IMR-90 (cell line): ENCODE data around the gene IGFBP1. TPM values are rescaled to one million over a fixed set of nuclear protein-coding genes. Genes with fewer than 3 reads are reported as not detected.

Experiments
- ATAC-seq: fragments of 200-7000 bp; cut with Tn5 transposase; 2 replicates; pipeline ENCODE4 v1.9.1; 2020; ENCODE audit warnings: low read depth, mild to moderate bottlenecking, moderate library complexity
- BruUV-seq: library from RNA; stranded (reverse); fragments of 400-500 nt; replicated peaks from 2 replicates; lab custom pipeline; 2021; lab: Mats Ljungman, UMichigan
- CTCF ChIA-PET: fragments of 300-600 bp; formaldehyde crosslinking; extraction: SDS; loops from one replicate; lab custom pipeline; 2021; ENCODE audit warnings: antibody characterized with exemption; lab: Yijun Ruan, JAX
- POLR2A ChIA-PET: fragments of 300-600 bp; sonication (Branson Sonifier 250); formaldehyde crosslinking; loops from one replicate; lab custom pipeline; 2022; ENCODE audit warnings: antibody characterized with exemption; ENCODE audit not compliant: unreplicated experiment; lab: Charles Lee
- DNase-seq: peaks from one replicate; pipeline ENCODE4 v3.0.0; 2013
- H2AFZ ChIP-seq: replicated peaks from 2 replicates; pipeline ENCODE3; 2013; ENCODE audit warnings: low read length, mild to moderate bottlenecking; ENCODE audit not compliant: poor library complexity
- H2AK5ac ChIP-seq: 2 replicates; pipeline ENCODE4 v1.6.1; 2013; ENCODE audit warnings: low read depth, low read length, inconsistent platforms
- H2AK9ac ChIP-seq: replicated peaks from 2 replicates; pipeline ENCODE3; 2013; ENCODE audit warnings: mild to moderate bottlenecking, low read depth, low read length, moderate library complexity; ENCODE audit not compliant: poor library complexity
- H2BK120ac ChIP-seq: 2 replicates; pipeline ENCODE4 v1.6.1; 2013; ENCODE audit warnings: low read depth, low read length, inconsistent platforms
- H2BK15ac ChIP-seq: 3 replicates; pipeline ENCODE4 v1.6.1; 2013; ENCODE audit warnings: low read depth, low read length, inconsistent platforms
- H2BK20ac ChIP-seq: 2 replicates; pipeline ENCODE4 v1.6.1; 2013; ENCODE audit warnings: low read depth, mild to moderate bottlenecking, inconsistent platforms, low read length, moderate library complexity
- H2BK5ac ChIP-seq: 2 replicates; pipeline ENCODE4 v1.6.1; 2013; ENCODE audit warnings: mild to moderate bottlenecking, low read depth, low read length, inconsistent platforms; ENCODE audit not compliant: poor library complexity, severe bottlenecking
- H3K14ac ChIP-seq: replicated peaks from 2 replicates; pipeline ENCODE4 v1.6.1; 2013; ENCODE audit warnings: low read depth, low read length, inconsistent platforms
- H3K18ac ChIP-seq: 2 replicates; pipeline ENCODE4 v1.6.1; 2013; ENCODE audit warnings: low read depth, low read length, control low read depth
- H3K23ac ChIP-seq: 2 replicates; pipeline ENCODE4 v1.6.1; 2013; ENCODE audit warnings: low read depth, low read length, inconsistent platforms
- H3K27ac ChIP-seq: 2 replicates; pipeline ENCODE4 v1.5.1; 2013; ENCODE audit warnings: mild to moderate bottlenecking, control low read depth, low read length; ENCODE audit not compliant: insufficient read depth
- H3K27me3 ChIP-seq: 2 replicates; pipeline ENCODE4 v1.6.1; 2013; ENCODE audit warnings: low read length; ENCODE audit not compliant: control insufficient read depth, insufficient read depth
- H3K36me3 ChIP-seq: 2 replicates; pipeline ENCODE4 v1.6.1; 2013; ENCODE audit warnings: low read length, mixed read lengths; ENCODE audit not compliant: control insufficient read depth, insufficient read depth
- H3K4ac ChIP-seq: 2 replicates; pipeline ENCODE4 v1.6.1; 2013; ENCODE audit warnings: low read depth, low read length, inconsistent platforms
- H3K4me1 ChIP-seq: 2 replicates; pipeline ENCODE4 v1.6.1; 2013; ENCODE audit warnings: low read length, mixed read lengths; ENCODE audit not compliant: control insufficient read depth, insufficient read depth
- H3K4me2 ChIP-seq: 2 replicates; pipeline ENCODE4 v1.6.1; 2013; ENCODE audit warnings: low read depth, mild to moderate bottlenecking, control low read depth, low read length, moderate library complexity
- H3K4me3 ChIP-seq: 2 replicates; pipeline ENCODE4 v1.5.1; 2013; ENCODE audit warnings: low read depth, mild to moderate bottlenecking, control low read depth, low read length, moderate library complexity; ENCODE audit not compliant: insufficient read depth
- H3K56ac ChIP-seq: 2 replicates; pipeline ENCODE4 v1.6.1; 2013; ENCODE audit warnings: low read length, inconsistent platforms; ENCODE audit not compliant: insufficient read depth; ENCODE audit errors: extremely low read depth
- H3K79me1 ChIP-seq, 2 experiments: 2 replicates each; pipeline ENCODE4 v1.6.1; 2013; ENCODE audit warnings: low read length in 2 of 2, inconsistent platforms in 1 of 2, low read depth in 1 of 2
- H3K9ac ChIP-seq: 2 replicates; pipeline ENCODE4 v1.6.1; 2013; ENCODE audit warnings: low read depth, low read length, control low read depth
- H3K9me1 ChIP-seq: 2 replicates; pipeline ENCODE4 v1.6.1; 2013; ENCODE audit warnings: low read length, inconsistent platforms; ENCODE audit not compliant: insufficient read depth
- H3K9me3 ChIP-seq: 2 replicates; pipeline ENCODE4 v1.6.1; 2013; ENCODE audit warnings: low read length; ENCODE audit not compliant: control insufficient read depth, insufficient read depth
- H4K20me1 ChIP-seq: 2 replicates; pipeline ENCODE4 v1.6.1; 2013; ENCODE audit warnings: low read length, inconsistent platforms; ENCODE audit not compliant: insufficient read depth
- H4K5ac ChIP-seq: 2 replicates; pipeline ENCODE4 v1.6.1; 2013; ENCODE audit warnings: mild to moderate bottlenecking, low read depth, low read length, control low read depth
- H4K8ac ChIP-seq, 2 experiments: 2 replicates each; pipeline ENCODE4 v1.6.1; 2013; ENCODE audit warnings: low read depth in 2 of 2, low read length in 2 of 2, control low read depth in 1 of 2, inconsistent platforms in 1 of 2
- H4K91ac ChIP-seq: 2 replicates; pipeline ENCODE4 v1.6.1; 2013; ENCODE audit warnings: low read depth, low read length, inconsistent platforms; ENCODE audit not compliant: insufficient read depth
- MAFK ChIP-seq: IDR thresholded peaks from 2 replicates; pipeline ENCODE4 v1.6.1; 2012; ENCODE audit warnings: low read depth, low read length, improper control_type of control experiment
- MAZ ChIP-seq: IDR thresholded peaks from 2 replicates; pipeline ENCODE4 v1.6.1; 2012; ENCODE audit warnings: low read depth, mild to moderate bottlenecking, low read length, improper control_type of control experiment, moderate library complexity, borderline replicate concordance
- MXI1 ChIP-seq: IDR thresholded peaks from 2 replicates; pipeline ENCODE4 v1.6.1; 2012; ENCODE audit warnings: low read depth, mild to moderate bottlenecking, low read length, moderate library complexity, borderline replicate concordance
- RAD21 ChIP-seq: IDR thresholded peaks from 2 replicates; pipeline ENCODE4 v1.6.1; 2012; ENCODE audit warnings: low read length, improper control_type of control experiment
- RCOR1 ChIP-seq: IDR thresholded peaks from 2 replicates; pipeline ENCODE4 v1.6.1; 2012; ENCODE audit warnings: mild to moderate bottlenecking, low read length, improper control_type of control experiment; ENCODE audit not compliant: insufficient replicate concordance
- SMC3 ChIP-seq: fragments of 150-350 bp; IDR thresholded peaks from 2 replicates; pipeline ENCODE4 v1.6.1; 2016; ENCODE audit warnings: low read depth, mild to moderate bottlenecking, antibody characterized with exemption, low read length, moderate library complexity
- WGBS, 2 experiments: methylation state at CpG; one replicate each; pipeline versions ENCODE4 v1.1.5 to v1.1.7; 2013; ENCODE audit warnings: missing lambda C conversion rate in 2 of 2; ENCODE audit not compliant: insufficient read length in 1 of 2; ENCODE audit errors: extremely low coverage in 2 of 2; 5-methylcytosine and 5-hydroxymethylcytosine counted together
- dilution Hi-C: fragments of 300-500 bp; cut with HindIII; formaldehyde crosslinking; loops from one replicate; pipeline ENCODE4 v1.14.3; 2018; ENCODE audit warnings: low sequenced_read_pairs; ENCODE audit not compliant: unreplicated experiment
- in situ Hi-C: fragments of 300-500 bp; cut with MboI; formaldehyde crosslinking; loops from 3 replicates; pipeline ENCODE4 v1.14.3; 2019; ENCODE audit warnings: low sequenced_read_pairs, inconsistent platforms, mixed read lengths
- intact Hi-C: fragments of 100-400 bp; cut with micrococcal nuclease; formaldehyde crosslinking; loops from 2 replicates; pipeline ENCODE4 v1.10.0; 2022
- polyA plus RNA-seq, 3 experiments: library from polyadenylated mRNA; depleted of rRNA; stranded (reverse); fragments of >200 nt; gene quantifications; 2 replicates each; pipeline ENCODE4 v1.2.3, GENCODE V29; 2012; ENCODE audit warnings: low replicate concordance in 1 of 3
- total RNA-seq: library from RNA; depleted of rRNA; stranded (reverse); fragments of >200 nt; gene quantifications from 2 replicates; pipeline ENCODE4 v1.2.3, GENCODE V29; 2012
- TF ChIP-seq, protein P1 (sequence below): fragments of 150-350 bp; IDR thresholded peaks from 2 replicates; pipeline ENCODE4 v1.6.1; 2016; ENCODE audit warnings: low read depth, mild to moderate bottlenecking, low read length, moderate library complexity, borderline replicate concordance
- TF ChIP-seq, protein P2 (sequence below): conservative IDR thresholded peaks from 2 replicates; pipeline ENCODE4 v1.5.1; 2012; ENCODE audit warnings: mild to moderate bottlenecking, low read depth, low read length, improper control_type of control experiment
- TF ChIP-seq, protein P3 (sequence below): fragments of 150-350 bp; IDR thresholded peaks from 2 replicates; pipeline ENCODE4 v1.6.1; 2017; ENCODE audit warnings: mild to moderate bottlenecking, antibody characterized with exemption, low read length, low read depth

The IGFBP1 gene
- total and polyA plus RNA-seq, 2 of the 4 experiments (the other 2 are of a cell fraction) = not detected

GRCh38 chr7:45919231-45919784 lies 31.0 kb downstream of the IGFBP1 start (continued):
- no peak for TF ChIP-seq RCOR1

GRCh38 chr7:45919993-45920459 lies 31.7 kb downstream of the IGFBP1 start:
- peaks cover 25% of the 10 kb centered on the region for H4K20me1 ChIP-seq
- peak overlapping the region; percentile 87 for H3K4me2 ChIP-seq
- H3K9ac ChIP-seq = peak overlapping the region; percentile 60; the same call in 1 of the 2 replicates
- peaks cover 15% of the 10 kb centered on the region for H3K36me3 ChIP-seq
- no peaks in the 10 kb centered on the region for H3K9me3 ChIP-seq
- no peak overlapping the region; the same call in 1 of the 2 replicates for H3K4ac ChIP-seq
- H2AK9ac ChIP-seq = peak overlapping the region; percentile 37
- H3K27me3 ChIP-seq = no peaks in the 10 kb centered on the region
- 7% methylated on average over 8 of the region's 19 CpGs; no CpG with 5 or more reads in 1 of the 2 experiments for WGBS, 2 experiments
- peaks cover 12 to 23% of the 10 kb centered on the region in 2 experiments; a peak in 3 of 4 replicates for H3K79me1 ChIP-seq
- ATAC-seq = no peak
- CTCF ChIA-PET = interaction anchor here (0.6 to 2.1 kb wide), 2 partner anchors 895 to 1260 kb away, joined by 3 to 4 read pairs; no protein-coding TSS in a partner anchor
- H2AK5ac ChIP-seq = no peak overlapping the region
- H3K4me3 ChIP-seq = peak overlapping the region; percentile 85
- no peak overlapping the region for H3K56ac ChIP-seq
- H4K5ac ChIP-seq = no peak overlapping the region
- in situ Hi-C loops = loop anchor here (5.0 to 25.0 kb wide), 4 partner anchors 432 to 1262 kb away; no protein-coding TSS in a partner anchor
- peak overlapping the region; percentile 92 for H2AFZ ChIP-seq
- dilution Hi-C loops = no loop called here
- H3K23ac ChIP-seq = peak overlapping the region; percentile 64; the same call in 1 of the 2 replicates
- H3K9me1 ChIP-seq = peaks cover 15% of the 10 kb centered on the region
- DNase-seq = no peak
- no peak overlapping the region for H2BK15ac ChIP-seq
- intact Hi-C loops = loop anchor here (5.0 to 10.0 kb wide), 6 partner anchors 115 to 832 kb away; no protein-coding TSS in a partner anchor
- H2BK120ac ChIP-seq = no peak overlapping the region
- H4K91ac ChIP-seq = no peak overlapping the region; the same call in 1 of the 2 replicates
- BruUV-seq = no TSS peak
- POLR2A ChIA-PET = no interaction called here
- H3K14ac ChIP-seq = peak overlapping the region; percentile 4; the same call in 1 of the 2 replicates
- H3K4me1 ChIP-seq = peaks cover 17% of the 10 kb centered on the region
- H2BK20ac ChIP-seq = no peak overlapping the region
- no peak overlapping the region; the same call in 1 of the 2 replicates for H3K18ac ChIP-seq
- H4K8ac ChIP-seq = no peak overlapping the region
- H2BK5ac ChIP-seq = peak overlapping the region; percentile 38
- TF ChIP-seq RCOR1 (no peak), SMC3 (no peak), MXI1 (no peak), MAZ (no peak), MAFK (no peak), RAD21 (no peak)
- TF ChIP-seq, protein P1, sequence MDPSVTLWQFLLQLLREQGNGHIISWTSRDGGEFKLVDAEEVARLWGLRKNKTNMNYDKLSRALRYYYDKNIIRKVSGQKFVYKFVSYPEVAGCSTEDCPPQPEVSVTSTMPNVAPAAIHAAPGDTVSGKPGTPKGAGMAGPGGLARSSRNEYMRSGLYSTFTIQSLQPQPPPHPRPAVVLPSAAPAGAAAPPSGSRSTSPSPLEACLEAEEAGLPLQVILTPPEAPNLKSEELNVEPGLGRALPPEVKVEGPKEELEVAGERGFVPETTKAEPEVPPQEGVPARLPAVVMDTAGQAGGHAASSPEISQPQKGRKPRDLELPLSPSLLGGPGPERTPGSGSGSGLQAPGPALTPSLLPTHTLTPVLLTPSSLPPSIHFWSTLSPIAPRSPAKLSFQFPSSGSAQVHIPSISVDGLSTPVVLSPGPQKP = no peak
- TF ChIP-seq, protein P2, sequence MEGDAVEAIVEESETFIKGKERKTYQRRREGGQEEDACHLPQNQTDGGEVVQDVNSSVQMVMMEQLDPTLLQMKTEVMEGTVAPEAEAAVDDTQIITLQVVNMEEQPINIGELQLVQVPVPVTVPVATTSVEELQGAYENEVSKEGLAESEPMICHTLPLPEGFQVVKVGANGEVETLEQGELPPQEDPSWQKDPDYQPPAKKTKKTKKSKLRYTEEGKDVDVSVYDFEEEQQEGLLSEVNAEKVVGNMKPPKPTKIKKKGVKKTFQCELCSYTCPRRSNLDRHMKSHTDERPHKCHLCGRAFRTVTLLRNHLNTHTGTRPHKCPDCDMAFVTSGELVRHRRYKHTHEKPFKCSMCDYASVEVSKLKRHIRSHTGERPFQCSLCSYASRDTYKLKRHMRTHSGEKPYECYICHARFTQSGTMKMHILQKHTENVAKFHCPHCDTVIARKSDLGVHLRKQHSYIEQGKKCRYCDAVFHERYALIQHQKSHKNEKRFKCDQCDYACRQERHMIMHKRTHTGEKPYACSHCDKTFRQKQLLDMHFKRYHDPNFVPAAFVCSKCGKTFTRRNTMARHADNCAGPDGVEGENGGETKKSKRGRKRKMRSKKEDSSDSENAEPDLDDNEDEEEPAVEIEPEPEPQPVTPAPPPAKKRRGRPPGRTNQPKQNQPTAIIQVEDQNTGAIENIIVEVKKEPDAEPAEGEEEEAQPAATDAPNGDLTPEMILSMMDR = no peak
- TF ChIP-seq, protein P3, sequence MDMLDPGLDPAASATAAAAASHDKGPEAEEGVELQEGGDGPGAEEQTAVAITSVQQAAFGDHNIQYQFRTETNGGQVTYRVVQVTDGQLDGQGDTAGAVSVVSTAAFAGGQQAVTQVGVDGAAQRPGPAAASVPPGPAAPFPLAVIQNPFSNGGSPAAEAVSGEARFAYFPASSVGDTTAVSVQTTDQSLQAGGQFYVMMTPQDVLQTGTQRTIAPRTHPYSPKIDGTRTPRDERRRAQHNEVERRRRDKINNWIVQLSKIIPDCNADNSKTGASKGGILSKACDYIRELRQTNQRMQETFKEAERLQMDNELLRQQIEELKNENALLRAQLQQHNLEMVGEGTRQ = no peak
- no peak overlapping the region for H3K27ac ChIP-seq
